SHP77 treated with DMSO at 0.1 percent for 48 hours (cell line): ENCODE measurements around the gene PAX5.

ENCODE experiments used
- DNase-seq: peaks from one replicate; lab custom pipeline; 2025; lab: John Stamatoyannopoulos, UW

Gene PAX5

DNA sequence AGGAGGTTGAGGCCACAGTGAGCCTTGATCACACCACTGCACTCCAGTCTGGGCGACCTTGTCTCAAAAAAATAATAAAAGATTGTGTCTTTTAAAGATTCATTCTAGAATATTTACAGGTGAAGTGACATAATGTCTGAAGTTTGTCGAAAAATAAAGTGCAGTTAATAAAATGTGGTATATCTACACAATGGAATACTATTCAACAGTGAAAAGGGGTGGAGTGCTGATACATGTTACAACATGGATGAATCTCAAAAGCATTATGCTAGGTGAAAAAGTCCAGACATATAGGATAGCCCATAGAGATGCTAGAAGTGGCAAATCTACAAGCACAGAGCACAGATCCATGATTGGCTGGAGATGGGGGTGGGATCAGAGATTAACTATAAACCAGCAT lies 101.9 kb downstream of the PAX5 start:
- DNase-seq = no peak

DNA sequence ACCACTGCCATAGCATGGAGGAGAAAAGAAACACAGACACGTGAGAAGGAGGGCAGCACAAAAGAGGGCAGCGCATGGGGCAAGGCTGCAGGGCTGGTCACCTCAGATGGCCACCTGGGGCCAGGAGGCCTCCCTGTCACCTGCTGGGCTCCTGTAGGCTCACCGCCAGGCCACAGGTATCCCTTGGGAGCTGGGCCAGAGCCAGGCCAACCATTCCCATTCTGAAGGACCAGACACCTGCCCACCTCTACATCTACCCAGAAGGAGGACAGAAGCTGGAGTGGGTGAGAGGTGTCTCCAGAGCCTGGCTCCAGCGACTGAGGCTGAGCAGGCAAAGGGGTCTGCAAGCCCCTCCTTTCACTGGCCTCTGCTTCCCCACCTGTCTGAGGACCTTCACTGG lies 103.1 kb downstream of the PAX5 start:
- DNase-seq = no peak

DNA sequence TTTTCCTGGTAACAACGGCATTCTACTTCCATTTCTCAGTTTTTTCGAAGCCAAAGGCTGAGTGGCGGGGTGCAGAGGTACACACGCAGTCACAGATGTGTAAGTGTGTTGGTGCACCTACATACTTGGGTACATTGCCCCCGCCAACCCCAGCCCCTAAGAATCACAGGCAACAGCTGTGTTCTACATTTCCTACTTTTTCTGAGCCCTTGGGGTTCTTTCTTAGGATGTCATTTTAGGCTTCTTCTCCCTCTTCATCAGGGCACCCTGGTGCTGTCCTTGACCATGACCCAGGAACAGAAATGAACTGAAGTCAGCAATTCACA lies 104.8 kb downstream of the PAX5 start:
- no peak for DNase-seq

DNA sequence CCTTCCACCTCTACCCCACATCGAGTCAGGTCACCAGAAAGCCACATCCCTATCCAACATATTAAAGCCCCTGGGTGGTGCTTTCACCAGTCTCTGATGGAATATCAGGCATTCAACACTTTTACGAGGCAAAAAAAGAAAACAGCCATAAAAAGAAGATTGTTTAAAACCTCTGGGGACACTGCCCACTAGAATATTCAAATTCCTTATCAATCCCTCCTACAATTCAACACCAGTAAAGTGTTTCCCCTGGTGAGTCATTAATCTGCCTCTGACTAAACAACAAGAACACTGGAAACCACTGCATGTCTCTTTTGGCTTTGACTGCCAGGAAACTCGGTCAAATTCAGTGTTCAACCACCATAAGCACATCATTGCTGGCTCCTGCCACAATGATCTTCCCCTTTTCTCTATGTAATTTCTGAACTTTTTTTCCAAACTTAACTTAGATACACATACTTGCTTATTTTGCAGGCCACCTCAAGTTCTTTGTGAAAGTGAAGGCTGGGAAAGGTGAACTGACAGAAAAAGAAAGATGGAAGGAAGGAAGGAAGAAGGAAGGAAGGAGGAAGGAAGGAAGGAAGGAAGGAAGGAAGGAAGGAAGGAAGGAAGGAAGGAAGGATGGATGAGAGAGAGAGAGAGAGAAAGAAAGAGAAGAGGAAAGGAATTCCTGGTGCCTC lies 105.3 kb downstream of the PAX5 start:
- DNase-seq = no peak

DNA sequence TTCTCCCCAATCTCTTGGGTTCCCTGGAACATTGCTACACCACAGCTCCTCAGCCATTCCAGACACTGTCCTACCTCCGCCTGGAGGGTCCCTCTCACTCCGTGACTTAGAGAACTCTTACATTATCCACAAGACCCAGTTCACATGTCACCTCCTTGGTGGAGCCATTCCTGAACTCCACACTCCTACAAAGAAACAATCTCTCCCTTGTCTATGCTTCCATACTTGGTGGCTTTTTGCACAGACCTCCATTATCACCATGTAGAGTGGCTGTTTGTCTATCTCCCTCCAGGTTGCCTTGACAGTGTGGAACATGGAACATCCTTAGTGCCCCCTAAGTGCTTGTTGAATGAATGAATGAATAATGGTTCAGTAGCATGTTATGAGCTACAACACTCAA lies 105.9 kb downstream of the PAX5 start:
- DNase-seq = no peak

DNA sequence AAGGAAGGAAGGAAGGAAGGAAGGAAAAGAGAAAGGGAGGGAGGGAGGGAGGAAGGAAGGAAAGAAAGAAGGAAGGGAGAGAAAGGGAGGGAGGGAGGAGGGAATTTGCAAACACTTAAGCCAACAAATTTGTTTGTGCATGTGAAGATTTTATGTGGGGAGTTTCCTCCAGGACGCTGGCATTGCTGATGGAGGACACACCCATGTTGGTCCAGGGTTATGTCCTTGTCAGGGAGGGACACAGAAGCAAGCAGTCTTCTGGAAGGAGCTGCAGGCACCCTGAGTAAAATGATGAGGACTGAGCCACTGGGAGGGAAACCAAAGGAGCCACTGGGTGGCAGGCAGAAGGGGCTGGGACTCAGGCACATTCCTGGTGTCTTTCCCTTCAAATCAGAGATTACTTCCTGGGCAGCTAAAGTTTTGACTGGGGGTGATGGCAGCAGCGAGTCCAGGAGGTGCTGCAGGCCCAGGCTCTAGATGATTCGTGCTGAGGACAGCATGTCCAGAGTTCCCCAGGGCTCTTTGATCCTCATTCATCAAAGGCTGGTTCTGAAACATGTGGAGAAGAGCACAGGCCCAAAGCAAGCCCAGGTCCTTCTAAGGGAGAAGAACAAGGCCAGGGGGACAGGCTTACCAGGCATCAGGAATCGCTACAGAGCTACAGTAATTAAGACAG lies 109.2 kb downstream of the PAX5 start:
- DNase-seq = no peak

DNA sequence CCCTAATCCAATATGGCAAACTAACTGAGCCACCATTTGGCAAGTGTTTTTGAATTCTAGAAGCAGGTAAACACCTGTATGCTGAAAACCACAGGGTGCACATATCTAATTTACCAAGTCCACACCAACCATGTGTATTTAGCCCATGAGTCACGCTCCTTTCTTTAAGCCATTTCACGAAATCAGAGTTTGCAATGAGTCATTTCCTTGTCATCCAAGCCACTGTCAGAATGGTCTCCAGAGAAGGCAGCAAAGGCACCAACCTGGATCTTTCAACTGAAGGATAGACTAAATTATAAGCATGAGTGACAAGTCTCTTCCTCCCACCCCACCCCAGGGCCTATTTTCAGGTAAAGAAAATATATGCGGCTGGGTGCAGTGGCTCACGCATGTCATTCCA lies 110.0 kb downstream of the PAX5 start:
- no peak for DNase-seq

DNA sequence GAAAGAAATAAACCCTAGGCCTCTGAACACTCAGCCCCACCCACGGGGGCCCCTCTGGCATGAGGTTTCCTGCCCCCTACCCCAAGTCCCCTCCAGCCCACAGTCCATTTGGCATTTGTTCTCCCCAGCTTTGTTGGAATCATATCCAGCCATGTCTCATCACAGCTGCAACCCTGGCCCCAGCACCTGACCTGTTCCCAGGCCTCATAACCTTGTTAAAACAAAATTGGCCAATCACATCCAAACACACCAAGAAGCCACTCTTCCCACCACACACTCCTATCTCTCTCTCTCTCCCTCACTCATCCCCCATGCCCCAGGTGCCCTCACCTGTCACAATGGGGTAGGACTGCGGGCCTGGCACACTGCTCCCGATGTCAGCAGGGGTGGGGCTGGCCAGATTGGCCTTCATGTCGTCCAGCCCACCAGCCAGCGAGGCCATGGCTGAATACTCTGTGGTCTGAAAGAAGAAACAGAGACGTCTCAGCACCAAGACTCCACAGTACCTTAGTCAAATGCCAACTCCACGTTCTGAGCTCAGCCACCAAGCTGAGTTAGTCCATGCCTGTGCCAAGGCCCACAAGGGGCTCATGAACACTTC lies 110.9 kb downstream of the PAX5 start:
- no peak for DNase-seq

DNA sequence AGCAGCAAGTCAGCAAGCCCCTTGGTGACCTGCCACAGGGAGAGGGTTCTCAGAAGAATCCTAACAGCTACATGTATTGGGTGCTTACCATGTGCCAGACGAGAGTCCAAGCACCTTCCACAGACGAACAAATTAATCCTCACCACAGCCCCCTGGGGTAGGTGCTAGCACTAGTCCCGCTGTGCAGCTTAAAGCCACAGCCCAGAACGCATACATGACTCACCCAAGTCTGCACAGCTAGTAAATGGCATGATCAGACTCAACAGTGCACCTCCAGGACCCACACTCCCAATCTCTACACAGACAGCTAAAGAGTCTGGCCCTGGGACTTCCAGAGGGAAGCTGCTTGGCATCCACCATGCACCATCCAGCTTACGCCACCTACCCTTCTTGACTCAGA lies 111.5 kb downstream of the PAX5 start:
- no peak for DNase-seq

DNA sequence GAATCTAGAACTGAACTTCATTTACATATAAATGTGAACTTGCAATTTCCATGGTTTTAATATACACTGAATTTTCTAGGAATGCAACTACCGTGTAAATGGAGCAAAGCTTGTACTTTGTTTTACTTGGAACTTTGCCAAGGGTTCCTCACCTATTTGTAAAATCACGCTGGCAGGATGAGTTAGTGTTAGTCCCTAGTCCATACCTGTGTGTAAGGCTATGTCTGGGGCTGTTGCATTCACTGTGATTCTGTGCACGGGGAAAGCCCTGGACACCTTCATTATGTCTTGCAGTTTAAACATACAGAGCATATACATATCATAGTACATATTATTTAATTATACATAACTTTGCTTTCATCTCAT lies 119.9 kb downstream of the PAX5 start:
- DNase-seq = no peak

DNA sequence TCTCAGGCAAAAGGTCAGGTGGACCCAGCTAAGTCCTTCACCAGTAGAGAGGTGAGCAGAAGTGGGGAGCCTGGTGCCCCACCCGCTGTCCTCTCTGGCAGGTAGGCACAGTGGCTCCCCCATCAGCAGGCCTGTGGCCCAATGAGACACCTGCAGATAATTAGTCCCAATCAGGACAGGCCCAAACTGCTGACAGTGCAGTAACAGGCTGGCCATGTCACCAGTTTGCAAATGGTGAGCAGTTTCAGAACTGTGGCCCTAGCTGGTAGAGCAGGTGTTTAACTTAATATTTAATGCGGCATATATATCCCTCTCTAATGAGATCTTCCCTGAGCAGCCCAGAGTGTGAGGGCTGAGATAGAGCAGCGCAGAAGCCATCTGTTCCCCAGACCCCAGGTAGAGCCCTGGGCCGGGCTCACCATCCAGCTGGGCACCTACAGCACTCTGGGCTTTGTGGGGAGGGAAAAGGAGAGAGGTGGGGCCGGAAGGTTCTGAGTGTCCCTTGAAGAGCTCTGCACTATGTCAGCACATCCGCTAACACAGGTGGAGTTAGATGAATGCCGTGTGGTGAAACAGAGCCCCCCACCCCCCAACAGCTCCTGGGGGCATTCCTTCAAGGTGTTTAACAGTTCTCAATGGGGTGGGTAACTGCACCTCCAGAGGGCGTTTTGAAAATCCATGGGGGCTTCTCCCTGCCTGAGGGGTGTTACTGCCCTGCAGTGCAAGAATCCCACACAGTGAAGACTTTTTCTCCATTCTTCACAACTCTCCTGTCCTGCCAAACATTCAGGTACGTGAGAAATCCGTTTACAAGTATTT lies 120.5 kb downstream of the PAX5 start:
- no peak for DNase-seq

DNA sequence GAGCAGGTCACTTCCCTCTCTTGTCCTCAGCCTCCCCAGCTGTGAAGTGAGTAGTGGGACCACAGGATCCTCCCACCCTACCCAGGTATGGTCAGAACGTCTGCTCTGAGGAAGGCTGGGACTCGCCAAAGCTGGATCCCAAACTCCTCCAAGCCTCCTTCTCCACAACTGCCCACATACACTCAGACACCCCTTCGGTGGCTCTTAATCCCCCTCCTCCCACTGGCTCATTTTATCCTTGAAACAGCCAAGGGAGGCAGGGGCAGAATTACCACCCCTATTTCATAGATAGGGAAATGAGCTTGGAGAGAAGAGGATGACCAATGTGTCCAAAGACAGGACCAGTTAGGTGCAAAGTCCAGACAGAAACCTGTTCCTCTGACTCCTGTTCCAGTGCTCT lies 121.4 kb downstream of the PAX5 start:
- DNase-seq = no peak

DNA sequence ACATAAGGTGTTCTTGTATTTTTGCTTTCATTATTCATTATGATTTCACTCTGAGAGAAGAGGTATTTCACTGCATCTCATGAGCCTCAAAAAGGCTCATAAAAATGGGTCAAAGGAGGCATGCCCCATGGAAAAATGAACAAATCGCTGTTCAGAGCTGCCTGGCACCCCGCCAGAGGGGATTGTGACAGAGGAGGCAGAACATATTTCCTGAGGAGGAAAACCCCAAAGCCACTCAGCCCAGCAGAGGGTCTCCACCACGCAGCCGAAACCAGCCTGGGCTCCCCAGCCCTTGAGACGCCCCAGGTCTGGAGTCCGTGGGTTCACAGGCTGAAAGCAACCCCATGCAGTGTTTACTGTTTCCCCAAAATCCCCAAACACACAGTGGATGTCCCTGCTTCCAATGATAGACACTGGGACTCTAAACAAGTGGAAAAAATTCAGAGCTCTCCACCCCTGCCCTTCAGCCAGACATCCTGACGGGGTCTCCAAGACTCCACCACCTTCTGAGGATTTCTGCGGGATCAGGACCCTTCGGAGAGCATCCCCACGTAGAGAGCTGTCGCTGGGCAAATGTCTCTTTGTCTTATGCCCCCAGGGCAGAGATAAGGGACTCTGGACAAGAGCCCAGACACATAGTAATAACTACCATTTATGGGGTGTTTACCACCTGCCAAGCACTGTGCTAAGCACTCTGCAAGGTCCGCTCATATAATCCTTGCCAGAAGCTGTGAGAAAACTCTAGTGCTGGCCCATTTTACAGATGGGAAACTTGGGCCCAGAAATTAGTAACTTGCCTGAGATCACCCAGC lies 122.3 kb downstream of the PAX5 start:
- DNase-seq = no peak

DNA sequence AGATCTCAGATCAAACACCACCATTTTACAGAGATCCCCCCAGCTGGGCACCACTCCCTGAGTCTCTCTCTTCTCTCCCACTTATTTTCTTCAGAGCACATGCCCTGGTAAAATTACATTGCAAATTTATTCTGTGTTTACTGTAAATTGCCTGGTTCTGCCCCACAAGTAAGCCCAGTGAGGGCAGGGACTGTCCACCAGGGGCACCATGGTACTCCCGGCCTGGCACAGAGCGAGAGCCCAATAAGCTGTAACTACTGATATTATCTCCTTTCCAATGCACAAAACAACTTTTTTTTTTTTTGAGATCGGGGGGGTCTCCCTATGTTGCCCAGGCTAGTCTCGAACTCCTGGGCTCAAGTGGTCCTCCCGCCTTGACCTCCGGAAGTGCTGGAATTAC lies 123.0 kb downstream of the PAX5 start:
- DNase-seq = no peak

DNA sequence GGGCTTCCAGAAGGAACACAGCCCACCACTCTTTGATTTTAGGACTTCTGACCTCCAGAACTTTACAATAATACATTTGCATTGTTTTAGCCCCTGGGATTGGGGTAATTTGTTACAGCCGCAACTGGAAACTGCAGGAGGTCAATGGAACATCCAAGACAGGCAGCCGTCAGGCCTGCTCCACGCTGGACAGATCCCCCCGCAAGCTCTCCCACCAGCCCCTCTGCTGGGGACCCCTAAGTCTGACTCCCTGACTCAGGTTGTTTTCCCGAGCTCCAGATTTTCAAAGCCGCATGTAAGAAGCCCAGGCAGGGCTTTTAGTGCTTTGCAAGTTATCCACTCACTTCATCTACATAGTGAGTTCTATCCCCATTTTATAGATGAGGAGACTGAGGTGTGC lies 127.6 kb downstream of the PAX5 start:
- no peak for DNase-seq

DNA sequence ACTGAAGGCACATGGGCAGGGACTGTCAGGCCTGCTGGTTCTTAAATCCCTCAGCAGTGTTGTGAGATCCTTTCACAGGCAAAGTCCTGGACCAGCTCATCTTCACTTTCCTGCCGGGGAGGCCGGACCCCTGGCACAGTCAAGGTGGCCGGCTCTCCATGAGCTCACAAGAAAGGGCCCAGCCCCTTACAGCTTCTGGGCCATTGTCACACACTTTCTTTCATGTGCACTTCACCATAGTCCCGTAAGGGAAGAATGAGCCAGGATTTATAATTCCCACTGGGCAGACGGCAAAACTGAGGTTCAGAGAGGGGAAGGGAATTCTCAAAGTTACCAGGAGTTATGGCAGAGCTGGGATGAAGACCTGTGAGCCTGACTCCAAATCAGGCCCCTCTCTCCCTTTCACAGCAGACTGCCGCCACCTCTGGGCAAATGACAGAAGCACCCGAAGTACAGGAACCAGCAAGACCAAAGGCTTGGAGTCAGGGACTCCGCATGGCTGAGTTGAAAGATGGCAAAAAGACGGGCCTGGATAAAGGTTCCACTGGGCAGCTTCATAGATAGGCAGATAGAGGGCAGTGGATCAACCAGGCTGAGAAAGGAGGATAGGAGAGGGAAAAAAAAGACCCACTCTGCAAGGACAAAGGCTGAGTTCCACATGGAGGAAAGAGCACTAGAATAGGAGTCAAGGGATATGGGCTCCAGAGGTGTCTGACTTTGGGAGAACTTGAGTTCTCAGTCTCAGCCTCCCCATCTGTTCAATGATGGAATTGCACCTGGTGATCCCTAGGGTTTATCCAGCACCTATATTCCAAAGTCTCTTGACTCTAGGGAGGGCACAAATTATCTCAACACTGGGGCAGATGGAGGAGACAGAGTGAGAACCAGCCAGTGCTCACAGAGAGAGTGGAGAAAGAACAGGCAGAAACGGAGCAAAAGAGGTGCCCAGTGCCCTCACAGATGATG lies 128.7 kb downstream of the PAX5 start:
- no peak for DNase-seq

DNA sequence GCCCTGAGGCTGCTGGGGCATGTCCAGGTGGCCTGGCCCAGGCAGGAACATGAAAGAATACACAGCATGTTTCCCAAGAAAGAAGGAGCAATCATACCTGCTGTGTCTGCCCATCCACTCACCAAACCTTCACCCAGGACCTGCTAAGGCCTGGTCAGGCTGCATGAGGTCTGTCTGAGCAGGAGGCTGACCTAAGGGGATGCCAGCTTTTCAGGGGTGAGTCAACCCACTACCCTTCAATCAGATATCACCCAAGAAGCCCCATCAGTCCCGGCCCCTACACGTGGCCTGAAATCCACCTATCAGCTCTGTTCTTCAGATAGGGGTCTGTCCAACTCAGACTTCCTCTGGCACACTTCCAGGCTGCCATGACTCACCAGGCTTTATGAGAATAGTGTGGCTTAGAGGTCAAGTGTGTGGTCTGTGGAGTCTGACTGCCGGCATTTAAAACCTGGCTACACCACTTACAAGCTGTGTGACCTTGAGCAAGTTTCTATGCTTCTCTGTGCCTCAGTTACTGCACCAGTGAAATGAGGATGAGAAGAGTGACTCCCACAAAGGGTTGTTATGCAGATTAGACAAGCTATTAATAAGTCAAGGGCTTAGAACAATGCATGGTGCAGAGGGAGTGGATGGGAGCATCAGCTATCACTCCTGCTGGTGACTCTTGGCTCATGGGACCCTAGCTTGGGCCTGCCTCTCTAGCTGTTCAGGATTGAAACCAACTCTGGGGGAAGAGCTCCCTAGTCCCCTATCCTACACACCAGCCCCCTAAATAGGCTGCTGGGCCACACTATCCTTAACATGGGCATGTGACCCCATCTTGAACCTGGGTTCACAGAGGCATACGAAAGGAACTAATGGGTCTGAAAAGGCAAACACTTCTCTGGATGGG lies 130.3 kb downstream of the PAX5 start:
- no peak for DNase-seq

DNA sequence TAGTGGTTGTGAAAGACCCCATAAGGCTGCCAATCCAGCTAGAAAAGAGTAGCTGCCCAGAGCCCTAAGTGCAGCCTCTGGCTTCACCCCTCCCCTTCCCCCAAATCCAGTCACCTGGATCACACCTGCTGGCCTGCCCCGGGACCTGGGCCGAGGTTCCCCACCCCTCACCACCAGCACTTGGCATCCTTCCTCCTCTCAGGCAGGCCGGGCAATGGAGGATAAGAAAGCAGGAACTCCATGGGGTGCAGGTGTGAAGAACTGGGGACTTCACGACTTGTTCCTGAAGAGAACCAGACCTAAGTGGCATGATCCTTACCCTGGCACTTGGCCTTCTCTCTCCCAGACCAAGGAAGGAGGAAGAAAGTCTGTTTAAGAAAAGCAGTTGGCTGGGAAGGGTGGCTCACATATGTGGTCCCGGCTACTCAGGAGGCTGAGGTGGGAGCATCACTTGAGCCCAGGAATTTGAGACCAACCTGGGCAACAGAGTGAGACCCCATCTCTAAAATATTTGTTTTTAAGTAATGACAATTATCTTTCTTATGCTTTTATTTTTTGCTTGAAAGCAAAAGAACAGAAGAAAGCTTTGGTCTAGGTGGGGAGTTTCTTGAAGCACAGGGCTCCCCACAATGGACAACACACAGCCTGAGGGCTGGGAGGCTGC lies 131.1 kb downstream of the PAX5 start:
- DNase-seq = no peak

DNA sequence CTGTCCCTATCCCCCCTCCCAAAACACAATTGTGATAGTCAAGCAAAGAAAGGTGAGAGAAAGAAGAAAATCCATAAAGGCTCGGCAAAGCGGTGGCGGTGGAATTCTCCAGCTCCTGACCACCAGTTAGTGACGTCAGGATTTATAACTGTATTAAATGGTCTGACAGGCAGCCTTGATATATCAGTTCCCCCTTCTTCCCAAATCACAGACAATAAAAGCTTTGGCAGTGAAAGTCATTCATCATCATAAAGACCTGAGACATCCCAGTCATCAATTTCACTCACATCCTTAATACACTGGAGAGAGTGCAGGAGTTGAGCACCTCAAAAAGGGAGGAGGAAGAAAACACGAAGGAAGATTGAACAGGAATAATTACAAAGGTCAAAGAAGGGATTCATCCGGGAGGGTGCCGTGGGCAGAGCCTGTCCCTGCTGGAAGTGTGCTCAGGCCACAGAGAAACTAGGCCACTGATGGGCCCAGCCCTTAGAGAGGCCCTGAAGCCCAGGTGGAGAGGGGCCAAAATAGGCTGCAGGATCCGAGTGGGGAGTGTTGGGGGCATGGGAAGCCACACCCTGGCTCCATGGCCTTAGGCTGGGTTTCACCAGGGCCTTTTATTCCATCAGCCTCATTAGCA lies 131.9 kb downstream of the PAX5 start:
- no peak for DNase-seq
